Bronchial epithelial cell (primary cell): ENCODE results near the gene NFE2. TPM values are rescaled to one million over a fixed set of nuclear protein-coding genes. Genes with fewer than 3 reads are reported as not detected.

Experiments
- DNase-seq: peaks from one replicate; pipeline ENCODE4 v3.0.0-alpha.2; 2010; ENCODE audit warnings: low read depth
- FAIRE-seq: peaks from 2 replicates; lab custom pipeline; 2011; peaks lifted over from hg19 to GRCh38; lab: Jason Lieb, UNC
- H3K27me3 ChIP-seq: 2 replicates; pipeline ENCODE4 v1.5.1; 2011; ENCODE audit warnings: low read length; ENCODE audit not compliant: control insufficient read depth, insufficient read depth
- H3K36me3 ChIP-seq: 2 replicates; pipeline ENCODE4 v1.5.1; 2011; ENCODE audit warnings: low read length; ENCODE audit not compliant: control insufficient read depth, insufficient read depth
- H3K4me3 ChIP-seq: 2 replicates; pipeline ENCODE4 v1.5.1; 2011; ENCODE audit warnings: mild to moderate bottlenecking, low read depth, low read length, control low read depth
- total RNA-seq: library from RNA; depleted of rRNA; stranded (reverse); fragments of >200 nt; gene quantifications from 2 replicates; pipeline ENCODE4 v1.2.1, GENCODE V29; 2014
- TF ChIP-seq, protein P1 (sequence below): IDR thresholded peaks from 2 replicates; pipeline ENCODE4 v1.5.1; 2011; ENCODE audit warnings: mild to moderate bottlenecking, moderate library complexity, low read length, control low read depth, inconsistent platforms; ENCODE audit not compliant: insufficient read depth, severe bottlenecking

NFE2 gene
- total RNA-seq, 1 donor from 2014 or later: not detected

DNA sequence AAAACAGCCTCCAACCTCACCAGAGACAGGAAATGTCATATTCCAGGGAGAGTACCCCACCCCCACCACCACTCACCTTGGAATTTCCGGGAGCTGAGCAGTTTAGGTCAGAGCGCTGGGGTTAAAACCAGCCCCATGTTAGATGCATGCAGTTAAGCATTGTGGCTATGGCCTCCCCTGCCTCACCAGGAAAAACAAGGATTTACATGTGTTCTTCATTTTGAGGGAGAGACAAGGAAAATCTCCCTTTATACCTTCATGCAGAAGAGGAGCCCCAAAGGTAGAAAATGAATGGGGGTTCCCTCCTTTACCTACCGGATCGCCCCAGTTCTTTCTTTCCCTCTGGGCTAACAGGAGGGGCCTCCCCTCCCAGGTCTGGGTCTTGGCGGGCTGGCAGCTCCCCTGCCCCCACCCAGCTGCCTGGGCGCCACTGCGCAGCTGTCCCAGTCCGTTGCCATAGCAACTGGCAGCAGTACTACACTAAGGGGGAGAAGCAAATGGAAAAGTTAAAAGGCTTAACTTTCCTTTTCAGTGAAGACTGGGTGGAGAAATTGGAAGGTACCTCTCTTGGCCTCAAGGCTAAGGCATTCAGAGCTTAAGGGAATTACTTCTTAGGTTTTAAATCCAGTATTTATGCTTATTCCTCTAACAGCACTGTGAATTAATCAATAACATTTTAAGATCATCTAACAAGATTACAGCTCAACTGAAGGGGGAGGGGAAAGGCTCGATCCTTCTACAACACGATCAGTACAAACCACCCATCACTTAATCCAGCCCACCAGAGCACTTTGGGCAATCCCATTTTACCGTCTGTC is 41.4 kb downstream of the NFE2 start:
- DNase-seq (peak; percentile 70), FAIRE-seq (no peak)
- Histone ChIP-seq H3K27me3 (no peaks in the 10 kb centered on the region), H3K36me3 (peaks cover 8% of the 10 kb centered on the region), H3K4me3 (peak overlapping the region; percentile 19)
- TF ChIP-seq, protein P1, sequence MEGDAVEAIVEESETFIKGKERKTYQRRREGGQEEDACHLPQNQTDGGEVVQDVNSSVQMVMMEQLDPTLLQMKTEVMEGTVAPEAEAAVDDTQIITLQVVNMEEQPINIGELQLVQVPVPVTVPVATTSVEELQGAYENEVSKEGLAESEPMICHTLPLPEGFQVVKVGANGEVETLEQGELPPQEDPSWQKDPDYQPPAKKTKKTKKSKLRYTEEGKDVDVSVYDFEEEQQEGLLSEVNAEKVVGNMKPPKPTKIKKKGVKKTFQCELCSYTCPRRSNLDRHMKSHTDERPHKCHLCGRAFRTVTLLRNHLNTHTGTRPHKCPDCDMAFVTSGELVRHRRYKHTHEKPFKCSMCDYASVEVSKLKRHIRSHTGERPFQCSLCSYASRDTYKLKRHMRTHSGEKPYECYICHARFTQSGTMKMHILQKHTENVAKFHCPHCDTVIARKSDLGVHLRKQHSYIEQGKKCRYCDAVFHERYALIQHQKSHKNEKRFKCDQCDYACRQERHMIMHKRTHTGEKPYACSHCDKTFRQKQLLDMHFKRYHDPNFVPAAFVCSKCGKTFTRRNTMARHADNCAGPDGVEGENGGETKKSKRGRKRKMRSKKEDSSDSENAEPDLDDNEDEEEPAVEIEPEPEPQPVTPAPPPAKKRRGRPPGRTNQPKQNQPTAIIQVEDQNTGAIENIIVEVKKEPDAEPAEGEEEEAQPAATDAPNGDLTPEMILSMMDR: no peak

DNA sequence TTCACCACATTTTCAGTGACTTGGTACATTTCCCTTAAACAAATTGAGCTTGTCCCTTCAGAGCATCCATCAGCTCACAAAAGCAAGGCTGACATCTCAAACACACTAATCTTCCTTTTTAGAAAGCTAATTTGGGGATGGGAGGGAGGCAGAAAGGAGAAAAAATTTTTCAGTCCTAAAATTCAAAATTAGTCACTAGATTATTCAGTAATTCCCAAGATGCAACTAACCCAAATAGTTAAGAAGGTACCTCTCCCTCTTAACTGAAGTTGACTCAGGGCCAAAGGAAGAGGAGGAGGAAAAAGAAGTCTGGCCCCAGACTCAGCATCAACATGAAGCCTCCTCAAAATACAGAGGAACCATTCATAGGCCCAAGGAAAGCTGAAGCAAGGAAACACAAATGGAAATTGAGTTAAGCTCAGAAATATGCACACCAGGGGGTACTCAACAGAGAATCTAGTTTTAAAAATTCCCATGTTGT is 42.6 kb downstream of the NFE2 start:
- peaks cover 8% of the 10 kb centered on the region for H3K36me3 ChIP-seq
- FAIRE-seq (no peak), DNase-seq (no peak)
- TF ChIP-seq, protein P1: no peak
- H3K27me3 ChIP-seq: no peaks in the 10 kb centered on the region
- no peak overlapping the region for H3K4me3 ChIP-seq

DNA sequence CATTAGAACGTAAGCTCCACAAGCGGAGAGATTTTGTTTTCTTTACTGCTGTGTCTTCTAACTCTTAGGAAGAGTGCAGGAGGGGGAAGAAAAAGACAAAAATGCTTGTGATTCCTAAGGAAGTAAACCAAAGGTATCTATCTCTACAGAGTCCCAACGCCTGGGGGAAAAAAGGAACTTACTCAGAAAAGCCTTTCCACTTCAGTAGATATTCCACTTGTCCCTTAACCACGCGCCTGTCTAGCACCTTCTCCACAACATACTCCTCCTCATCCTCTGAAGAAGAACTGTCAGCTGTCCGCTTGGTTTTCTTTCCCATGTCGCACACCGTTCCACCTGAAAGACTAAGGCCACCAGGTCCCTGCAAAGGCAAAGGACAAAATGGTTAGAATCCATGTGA is 43.5 kb downstream of the NFE2 start:
- no peak for FAIRE-seq
- TF ChIP-seq, protein P1: no peak
- H3K4me3 ChIP-seq: no peak overlapping the region
- no peak for DNase-seq
- H3K27me3 ChIP-seq: no peaks in the 10 kb centered on the region
- H3K36me3 ChIP-seq: peaks cover 8% of the 10 kb centered on the region

DNA sequence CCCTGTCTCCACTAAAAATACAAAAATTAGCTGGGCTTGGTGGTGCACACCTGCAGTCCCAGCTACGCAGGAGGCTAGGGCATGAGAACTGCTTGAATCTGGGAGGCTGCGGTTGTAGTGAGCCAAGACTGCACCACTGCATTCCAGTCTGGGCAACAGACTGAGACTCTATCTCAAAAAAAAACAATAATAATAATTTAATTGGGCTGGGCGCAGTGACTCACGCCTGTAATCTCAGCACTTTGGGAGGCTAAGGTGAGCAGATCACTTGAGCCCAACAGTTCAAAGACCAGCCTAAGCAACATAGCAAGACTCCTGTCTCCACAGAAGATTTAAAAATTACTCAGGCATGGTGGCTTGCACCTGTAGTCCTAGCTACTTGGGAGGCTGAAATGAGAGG is 47.6 kb downstream of the NFE2 start:
- H3K4me3 ChIP-seq: no peak overlapping the region
- peaks cover 9% of the 10 kb centered on the region for H3K36me3 ChIP-seq
- no peak for DNase-seq
- no peak for FAIRE-seq
- H3K27me3 ChIP-seq: no peaks in the 10 kb centered on the region
- TF ChIP-seq, protein P1: no peak

DNA sequence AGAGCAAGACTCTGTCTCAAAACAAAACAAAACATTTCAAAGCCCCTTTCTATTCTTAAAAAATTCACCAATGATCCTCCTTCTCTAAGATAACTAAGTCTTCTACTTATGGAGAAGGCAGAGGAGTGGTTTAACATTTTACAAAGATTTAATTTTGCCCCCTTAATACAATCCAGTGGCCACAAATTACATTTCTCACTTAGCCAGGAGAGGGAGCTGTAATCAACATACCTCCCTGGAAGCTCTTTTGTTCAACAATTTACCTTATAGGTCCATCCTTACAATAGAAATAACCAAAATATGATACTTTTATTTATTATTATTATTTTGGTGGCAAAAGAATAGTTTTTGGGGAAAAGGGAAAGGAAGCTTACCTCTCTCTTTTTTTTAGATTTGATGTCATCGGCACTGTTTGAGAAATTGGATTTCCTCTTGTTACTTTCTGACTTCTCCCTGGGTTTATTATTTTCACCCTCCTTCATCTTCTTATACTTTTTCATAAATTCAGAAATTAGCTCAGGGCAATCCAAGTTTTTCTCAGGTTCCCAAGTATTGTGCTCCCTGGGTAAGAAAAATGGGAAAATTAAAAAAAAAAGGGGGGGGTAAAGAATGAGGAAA is 49.0 kb downstream of the NFE2 start:
- DNase-seq (peak; percentile 47), FAIRE-seq (no peak)
- Histone ChIP-seq H3K4me3 (no peak overlapping the region), H3K36me3 (peaks cover 6% of the 10 kb centered on the region), H3K27me3 (no peaks in the 10 kb centered on the region)
- TF ChIP-seq, protein P1: peak; percentile 41
